Muscle of leg (tissue), 11 donors: ENCODE data around the gene YAE1. TPM values are rescaled to one million over a fixed set of nuclear protein-coding genes. Genes with fewer than 3 reads are reported as not detected.

Experiments used
- DNase-seq: peaks from one replicate; pipeline ENCODE4 v3.0.0; 2013
- H3K27ac ChIP-seq: one replicate; pipeline ENCODE4 v1.5.1; 2013; ENCODE audit warnings: mild to moderate bottlenecking, low read length, control low read depth
- H3K27me3 ChIP-seq: one replicate; pipeline ENCODE4 v1.6.1; 2013; ENCODE audit warnings: low read length; ENCODE audit not compliant: control insufficient read depth, insufficient read depth
- H3K36me3 ChIP-seq: one replicate; pipeline ENCODE4 v1.6.1; 2013; ENCODE audit warnings: low read length; ENCODE audit not compliant: control insufficient read depth, insufficient read depth
- H3K4me1 ChIP-seq: one replicate; pipeline ENCODE4 v1.6.1; 2013; ENCODE audit warnings: low read length; ENCODE audit not compliant: control insufficient read depth, insufficient read depth
- H3K4me3 ChIP-seq: one replicate; pipeline ENCODE4 v1.5.1; 2013; ENCODE audit warnings: low read length, control low read depth
- H3K9me3 ChIP-seq: replicated peaks from 2 replicates; pipeline ENCODE4 v1.6.1; 2013; ENCODE audit warnings: low read depth, low read length; ENCODE audit not compliant: control insufficient read depth
- WGBS: methylation state at CpG from one replicate; pipeline ENCODE4 v1.1.5; 2013; ENCODE audit warnings: missing lambda C conversion rate; ENCODE audit not compliant: insufficient coverage; 5-methylcytosine and 5-hydroxymethylcytosine counted together
- polyA plus RNA-seq, 8 donors: library from polyadenylated mRNA; unstranded; fragments of 120-200 nt; gene quantifications; one replicate each; pipeline versions ENCODE4 v1.2.1 to v1.2.3, GENCODE V29; 2013; ENCODE audit warnings: inconsistent platforms in 1 of 8, low replicate concordance in 1 of 8; ENCODE audit not compliant: insufficient read length in 8 of 8, insufficient read depth in 1 of 8
- total RNA-seq: library from RNA; stranded (reverse); fragments of 120-200 nt; gene quantifications from one replicate; pipeline ENCODE4 v1.2.4, GENCODE V29; 2013

YAE1 gene
- total and polyA plus RNA-seq, 9 donors = 20.4 to 32.4 (median 25.3) TPM

- Histone ChIP-seq H3K4me1 (no peaks in the 10 kb centered on the region), H3K4me3 (no peak overlapping the region), H3K27me3 (no peaks in the 10 kb centered on the region), H3K36me3 (no peaks in the 10 kb centered on the region), H3K27ac (no peak overlapping the region), H3K9me3 (no peaks in the 10 kb centered on the region)
- DNase-seq = no peak
- WGBS = no CpG with 5 or more reads among the region's 1 CpG
These were observed 49.3 kb downstream of the YAE1 start for GRCh38 chr7:39615350-39615975.

- Histone ChIP-seq H3K36me3 (no peaks in the 10 kb centered on the region), H3K9me3 (no peaks in the 10 kb centered on the region), H3K4me1 (no peaks in the 10 kb centered on the region), H3K27me3 (no peaks in the 10 kb centered on the region), H3K4me3 (no peak overlapping the region), H3K27ac (no peak overlapping the region)
- WGBS = no CpG with 5 or more reads among the region's 1 CpG
- DNase-seq = no peak
These were observed 49.9 kb downstream of the YAE1 start for GRCh38 chr7:39616138-39616537.

GRCh38 chr7:39617005-39617404, 50.8 kb downstream of the YAE1 start:
- Histone ChIP-seq H3K4me3 (no peak overlapping the region), H3K4me1 (peaks cover under 1% of the 10 kb centered on the region), H3K27me3 (no peaks in the 10 kb centered on the region), H3K9me3 (no peaks in the 10 kb centered on the region), H3K27ac (no peak overlapping the region), H3K36me3 (no peaks in the 10 kb centered on the region)
- no peak for DNase-seq

GRCh38 chr7:39618868-39619267, 52.7 kb downstream of the YAE1 start:
- H3K4me3 ChIP-seq = no peak overlapping the region

DNA sequence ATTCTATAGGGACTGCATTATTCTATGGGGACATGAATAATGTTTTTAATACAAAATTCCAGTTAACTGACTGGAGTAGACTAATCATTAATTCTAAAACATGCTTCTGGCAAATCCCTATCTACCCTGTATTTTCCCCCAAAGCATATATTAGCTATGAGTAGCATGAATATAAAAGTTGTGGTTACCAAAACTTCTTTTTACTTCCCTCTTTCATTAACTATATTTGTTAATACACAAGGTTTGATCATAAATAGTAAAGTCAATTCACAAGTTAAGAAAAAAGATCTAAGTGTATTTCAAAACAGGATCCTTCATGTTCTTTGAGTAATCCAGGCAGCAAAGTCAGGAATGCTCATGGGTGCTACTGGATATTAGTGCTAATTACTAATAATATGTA, 54.3 kb downstream of the YAE1 start:
- Histone ChIP-seq H3K9me3 (no peaks in the 10 kb centered on the region), H3K4me1 (peaks cover 13% of the 10 kb centered on the region), H3K27ac (no peak overlapping the region), H3K4me3 (no peak overlapping the region), H3K36me3 (no peaks in the 10 kb centered on the region), H3K27me3 (no peaks in the 10 kb centered on the region)
- no peak for DNase-seq

More at GRCh38 chr7:39618868-39619267, 52.7 kb downstream of the YAE1 start:
- peaks cover 10% of the 10 kb centered on the region for H3K4me1 ChIP-seq
- no peaks in the 10 kb centered on the region for H3K9me3 ChIP-seq
- no peak overlapping the region for H3K27ac ChIP-seq
- no peaks in the 10 kb centered on the region for H3K27me3 ChIP-seq
- no peaks in the 10 kb centered on the region for H3K36me3 ChIP-seq
- no peak for DNase-seq
- WGBS = no CpG with 5 or more reads among the region's 4 CpGs

DNA sequence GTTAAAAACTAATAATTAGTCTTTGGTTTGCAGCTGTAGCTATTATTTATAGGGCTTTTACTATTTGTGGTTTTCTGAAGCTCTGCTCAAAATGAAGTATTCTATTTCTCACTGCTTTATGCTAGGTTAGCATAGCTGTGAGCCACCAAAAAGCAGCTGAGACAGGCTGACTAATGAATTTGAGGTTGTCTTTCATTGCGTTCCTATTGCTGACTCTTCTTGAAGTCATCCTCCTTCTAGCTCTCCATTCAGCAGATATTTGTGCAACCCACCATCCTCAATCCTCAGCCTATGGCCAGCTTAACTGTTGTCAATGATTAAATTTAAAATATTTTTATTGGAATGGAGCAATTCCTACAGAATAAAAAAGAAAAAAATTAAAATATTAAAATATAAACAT, 55.1 kb downstream of the YAE1 start:
- H3K9me3 ChIP-seq = no peaks in the 10 kb centered on the region
- DNase-seq = no peak
- H3K4me1 ChIP-seq = peaks cover 14% of the 10 kb centered on the region
- no peaks in the 10 kb centered on the region for H3K36me3 ChIP-seq
- H3K4me3 ChIP-seq = no peak overlapping the region
- H3K27ac ChIP-seq = no peak overlapping the region
- no CpG with 5 or more reads among the region's 1 CpG for WGBS
- no peaks in the 10 kb centered on the region for H3K27me3 ChIP-seq

GRCh38 chr7:39621784-39622411, 55.7 kb downstream of the YAE1 start:
- Histone ChIP-seq H3K4me3 (no peak overlapping the region), H3K9me3 (no peaks in the 10 kb centered on the region), H3K27ac (no peak overlapping the region), H3K27me3 (no peaks in the 10 kb centered on the region), H3K4me1 (peaks cover 17% of the 10 kb centered on the region), H3K36me3 (no peaks in the 10 kb centered on the region)
- no CpG with 5 or more reads among the region's 1 CpG for WGBS
- DNase-seq = no peak

Other genes starting within 250 kb of the YAE1 start
- 16.1 TPM for gene RALA, start 57.2 kb downstream of the YAE1 start, total RNA-seq
- gene RALA, start 57.2 kb downstream of the YAE1 start, polyA plus RNA-seq = 10 to 100 TPM; 42.2 to 68.5 (median 53.2) TPM